ENCODE measurements around the gene TMEM250. TPM values are rescaled to one million over a fixed set of nuclear protein-coding genes. Genes with fewer than 3 reads are reported as not detected.

Gene TMEM250
- total and polyA plus RNA-seq, 3 donors from 2014 or later: 29.4 to 73.0 (median 57.8) TPM

GRCh38 chr9:136086213-136086881, 32.3 kb downstream of the TMEM250 start:
- WGBS, 2 donors: 65 to 89% methylated on average over 10 to 24 of the region's 24 CpGs
- TF ChIP-seq POLR2A (IDR thresholded peaks at IDR 0.05) (no peak), CTCF (IDR thresholded peaks at IDR 0.05) (no peak)
- intact Hi-C loops (cut with DNase I; ENCODE audit: low total_unique reads): no loop called here
- no peaks in the 10 kb centered on the region for H3K36me3 ChIP-seq (ENCODE audit: low read depth, missing control alignments)
- DNase-seq: no peak
- H3K4me3 ChIP-seq: no peak overlapping the region
- H3K27me3 ChIP-seq: no peaks in the 10 kb centered on the region
- peaks cover 43% of the 10 kb centered on the region for H3K4me1 ChIP-seq
- no peaks in the 10 kb centered on the region for H3K9me3 ChIP-seq
- no peak overlapping the region for H3K27ac ChIP-seq

- Histone ChIP-seq H3K27me3 (no peaks in the 10 kb centered on the region), H3K36me3 (ENCODE audit: low read depth, missing control alignments) (no peaks in the 10 kb centered on the region), H3K4me3 (no peak overlapping the region), H3K4me1 (peaks cover 37% of the 10 kb centered on the region), H3K27ac (no peak overlapping the region), H3K9me3 (no peaks in the 10 kb centered on the region)
- intact Hi-C loops (cut with DNase I; ENCODE audit: low total_unique reads): no loop called here
- peak; percentile 62 for DNase-seq
- TF ChIP-seq POLR2A (IDR thresholded peaks at IDR 0.05): no peak
- TF ChIP-seq CTCF (IDR thresholded peaks at IDR 0.05): no peak
- 70 to 71% methylated on average over 4 to 14 of the region's 16 CpGs for WGBS, 2 donors
These were observed 32.9 kb downstream of the TMEM250 start for GRCh38 chr9:136085815-136086212.

GRCh38 chr9:136084063-136084944, 34.4 kb downstream of the TMEM250 start:
- intact Hi-C loops (cut with DNase I; ENCODE audit: low total_unique reads): no loop called here
- peaks cover 25% of the 10 kb centered on the region for H3K4me1 ChIP-seq
- no peak overlapping the region for H3K27ac ChIP-seq
- WGBS, 2 donors: 83 to 91% methylated on average over 15 to 33 of the region's 33 CpGs
- H3K27me3 ChIP-seq: no peaks in the 10 kb centered on the region
- TF ChIP-seq POLR2A (IDR thresholded peaks at IDR 0.05): no peak
- no peak for TF ChIP-seq CTCF (IDR thresholded peaks at IDR 0.05)
- H3K36me3 ChIP-seq (ENCODE audit: low read depth, missing control alignments): no peaks in the 10 kb centered on the region
- H3K9me3 ChIP-seq: no peaks in the 10 kb centered on the region
- no peak overlapping the region for H3K4me3 ChIP-seq
- DNase-seq: no peak

DNA sequence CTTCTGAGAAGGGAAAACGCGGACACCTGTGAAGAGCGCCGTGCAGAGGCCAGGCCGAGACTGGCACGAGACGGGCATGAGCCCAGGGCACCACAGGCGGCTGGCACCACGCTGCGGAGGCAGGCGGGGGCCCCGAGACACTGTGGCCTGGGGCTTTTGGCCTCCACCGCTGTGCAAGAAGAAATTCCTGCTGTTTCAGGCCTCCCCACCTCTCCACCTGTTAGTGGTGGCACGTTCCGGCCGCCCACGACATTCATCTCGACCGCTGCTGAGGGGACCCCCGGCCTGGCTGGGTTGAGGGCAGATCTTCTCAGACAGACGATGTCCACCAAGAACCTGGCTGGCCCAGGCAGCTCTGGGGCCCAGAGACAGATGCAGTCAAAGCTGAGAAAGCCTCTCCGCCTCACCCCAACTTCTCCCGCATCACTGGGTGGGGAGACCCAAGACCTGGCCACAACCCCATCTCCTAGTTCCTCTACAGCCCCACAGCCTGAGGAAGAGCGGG, 35.1 kb downstream of the TMEM250 start:
- Histone ChIP-seq H3K4me3 (no peak overlapping the region), H3K27me3 (no peaks in the 10 kb centered on the region), H3K4me1 (peaks cover 20% of the 10 kb centered on the region), H3K27ac (no peak overlapping the region), H3K9me3 (no peaks in the 10 kb centered on the region), H3K36me3 (ENCODE audit: low read depth, missing control alignments) (no peaks in the 10 kb centered on the region)
- intact Hi-C loops (cut with DNase I; ENCODE audit: low total_unique reads): no loop called here
- WGBS, 2 donors: 89 to 91% methylated on average over 15 to 24 of the region's 24 CpGs
- no peak for DNase-seq
- no peak for TF ChIP-seq POLR2A (IDR thresholded peaks at IDR 0.05)
- TF ChIP-seq CTCF (IDR thresholded peaks at IDR 0.05): no peak

Measured in testis (tissue), 3 donors.